SK-N-SH treated with all-trans-retinoic acid at 6 μM for 48 hours (cell line): ENCODE results near the gene CSRNP3.

Experiments
- ATAC-seq: fragments of 200-7000 bp; cut with Tn5 transposase; 3 replicates; pipeline ENCODE4 v1.9.1; 2020; ENCODE audit warnings: mild to moderate bottlenecking, moderate library complexity
- ARNTL ChIP-seq: fragments of 450-650 bp; formaldehyde crosslinking; IDR thresholded peaks from 2 replicates; pipeline ENCODE4 v1.5.0; 2020; ENCODE audit warnings: low read depth, mild to moderate bottlenecking, moderate library complexity, borderline replicate concordance
- BACH2 ChIP-seq: fragments of 250-450 bp; sonication (Bioruptor Pico); IDR thresholded peaks from 2 replicates; pipeline ENCODE4 v1.9.0; 2021; ENCODE audit warnings: mild to moderate bottlenecking, borderline replicate concordance
- CREB5 ChIP-seq: fragments of 250-450 bp; sonication (Bioruptor Pico); IDR thresholded peaks from 2 replicates; pipeline ENCODE4 v1.5.1; 2020; ENCODE audit warnings: low read depth, mild to moderate bottlenecking, moderate library complexity
- CSDC2 ChIP-seq: fragments of 250-450 bp; sonication (Bioruptor Pico); IDR thresholded peaks from 2 replicates; pipeline ENCODE4 v1.5.0; 2020; ENCODE audit warnings: mild to moderate bottlenecking, moderate library complexity
- CSRNP3 ChIP-seq: fragments of 250-450 bp; sonication (Bioruptor Pico); IDR thresholded peaks from 2 replicates; pipeline ENCODE4 v1.5.1; 2021; ENCODE audit warnings: mild to moderate bottlenecking, moderate library complexity
- ESRRG ChIP-seq: fragments of 250-450 bp; sonication (Bioruptor Pico); IDR thresholded peaks from 2 replicates; pipeline ENCODE4 v1.6.1; 2021; ENCODE audit warnings: mild to moderate bottlenecking
- GLIS3 ChIP-seq: fragments of 250-450 bp; sonication (Bioruptor Pico); IDR thresholded peaks from 2 replicates; pipeline ENCODE4 v1.5.0; 2020; ENCODE audit warnings: mild to moderate bottlenecking, moderate library complexity
- ISL1 ChIP-seq: fragments of 250-450 bp; sonication (Bioruptor Pico); IDR thresholded peaks from 2 replicates; pipeline ENCODE4 v2.1.2; 2022; ENCODE audit warnings: mild to moderate bottlenecking, moderate library complexity
- OSR1 ChIP-seq: fragments of 250-450 bp; sonication (Bioruptor Pico); IDR thresholded peaks from 2 replicates; pipeline ENCODE4 v1.8.0; 2022; ENCODE audit warnings: moderate library complexity, mild to moderate bottlenecking, inconsistent platforms
- PATZ1 ChIP-seq: fragments of 250-450 bp; sonication (Bioruptor Pico); IDR thresholded peaks from 2 replicates; pipeline ENCODE4 v1.8.0; 2020; ENCODE audit warnings: mild to moderate bottlenecking, moderate library complexity, borderline replicate concordance
- POU6F1 ChIP-seq: fragments of 250-450 bp; sonication (Bioruptor Pico); IDR thresholded peaks from 2 replicates; pipeline ENCODE4 v1.8.0; 2021; ENCODE audit warnings: low read depth, mild to moderate bottlenecking, moderate library complexity, borderline replicate concordance
- PPARA ChIP-seq: fragments of 250-450 bp; sonication (Bioruptor Pico); IDR thresholded peaks from 2 replicates; pipeline ENCODE4 v1.5.0; 2020; ENCODE audit warnings: mild to moderate bottlenecking, borderline replicate concordance
- RARB ChIP-seq: fragments of 250-450 bp; sonication (Bioruptor Pico); IDR thresholded peaks from 2 replicates; pipeline ENCODE4 v1.8.0; 2021; ENCODE audit warnings: mild to moderate bottlenecking, moderate library complexity
- SNAI2 ChIP-seq: fragments of 250-450 bp; sonication (Bioruptor Pico); IDR thresholded peaks from 2 replicates; pipeline ENCODE4 v1.5.0; 2020; ENCODE audit warnings: mild to moderate bottlenecking, moderate library complexity
- TCF4 ChIP-seq: fragments of 250-450 bp; sonication (Bioruptor Pico); IDR thresholded peaks from 2 replicates; pipeline ENCODE4 v1.8.0; 2021; ENCODE audit warnings: mild to moderate bottlenecking, moderate library complexity, borderline replicate concordance
- TOX ChIP-seq: fragments of 250-450 bp; sonication (Bioruptor Pico); IDR thresholded peaks from 2 replicates; pipeline ENCODE4 v1.8.0; 2021; ENCODE audit warnings: mild to moderate bottlenecking, moderate library complexity, borderline replicate concordance
- TSHZ2 ChIP-seq: fragments of 250-450 bp; sonication (Bioruptor Pico); IDR thresholded peaks from 2 replicates; pipeline ENCODE4 v1.5.0; 2020; ENCODE audit warnings: mild to moderate bottlenecking, moderate library complexity
- ZC3H10 ChIP-seq: fragments of 250-450 bp; sonication (Bioruptor Pico); IDR thresholded peaks from 2 replicates; pipeline ENCODE4 v1.5.1; 2021; ENCODE audit warnings: mild to moderate bottlenecking, moderate library complexity
- ZFP3 ChIP-seq: fragments of 250-450 bp; sonication (Bioruptor Pico); IDR thresholded peaks from 2 replicates; pipeline ENCODE4 v1.5.0; 2020; ENCODE audit warnings: mild to moderate bottlenecking, moderate library complexity
- ZNF565 ChIP-seq: fragments of 450-650 bp; formaldehyde crosslinking; conservative IDR thresholded peaks from 2 replicates; pipeline ENCODE4 v1.5.0; 2020; ENCODE audit warnings: low read depth, mild to moderate bottlenecking, moderate library complexity
- ZNF70 ChIP-seq: fragments of 450-650 bp; formaldehyde crosslinking; IDR thresholded peaks from 2 replicates; pipeline ENCODE4 v1.5.0; 2020; ENCODE audit warnings: mild to moderate bottlenecking, moderate library complexity
- ZNF8 ChIP-seq: fragments of 450-650 bp; formaldehyde crosslinking; IDR thresholded peaks from 2 replicates; pipeline ENCODE4 v1.5.0; 2020; ENCODE audit warnings: mild to moderate bottlenecking, moderate library complexity

CSRNP3 gene

GRCh38 chr2:165423081-165423480 lies 46.4 kb upstream of the CSRNP3 start:
- ATAC-seq, result no peak
- TF ChIP-seq TSHZ2 (CRISPR knock-in tag) (no peak), SNAI2 (CRISPR knock-in tag) (no peak), CSRNP3 (no peak), TOX (no peak), ISL1 (no peak), ESRRG (CRISPR knock-in tag) (no peak), POU6F1 (no peak), ZNF8 (CRISPR knock-in tag) (no peak), OSR1 (CRISPR knock-in tag) (no peak), ZC3H10 (CRISPR knock-in tag) (no peak), ARNTL (CRISPR knock-in tag) (no peak), CSDC2 (CRISPR knock-in tag) (no peak), PPARA (no peak), BACH2 (CRISPR knock-in tag) (no peak), CREB5 (CRISPR knock-in tag) (no peak), GLIS3 (CRISPR knock-in tag) (no peak), ZNF70 (CRISPR knock-in tag) (no peak), ZNF565 (no peak)

GRCh38 chr2:165425556-165425955 lies 43.9 kb upstream of the CSRNP3 start:
- TF ChIP-seq ZFP3 (CRISPR knock-in tag) (no peak), ZNF565 (no peak), RARB (no peak), CSRNP3 (no peak), CREB5 (CRISPR knock-in tag) (no peak), TCF4 (CRISPR knock-in tag) (no peak), GLIS3 (CRISPR knock-in tag) (no peak), TOX (no peak), PPARA (no peak), ZNF70 (CRISPR knock-in tag) (no peak), POU6F1 (no peak), PATZ1 (CRISPR knock-in tag) (no peak), OSR1 (CRISPR knock-in tag) (no peak), TSHZ2 (CRISPR knock-in tag) (no peak), ESRRG (CRISPR knock-in tag) (no peak)
- no peak for ATAC-seq
